Neural crest cell (in vitro differentiated cells): ENCODE results near the gene NAV2. TPM values are rescaled to one million over a fixed set of nuclear protein-coding genes. Genes with fewer than 3 reads are reported as not detected.
"Not testable (repeated sequence)": the region's sequence is repeated elsewhere in the genome, so short reads cannot be mapped to it uniquely, and the experiment has no call there.

Experiments
- DNase-seq: peaks from one replicate; pipeline ENCODE4 v3.0.0; 2021; ENCODE audit warnings: low read depth, mixed read lengths, low spot score
- H3K27ac Mint-ChIP-seq: one replicate; pipeline ENCODE4 v1.8.0; 2021; ENCODE audit warnings: mild to moderate bottlenecking, mixed read lengths; ENCODE audit not compliant: unreplicated experiment
- H3K27me3 Mint-ChIP-seq: 2 replicates; pipeline ENCODE4 v1.8.0; 2021; ENCODE audit warnings: low read depth, mild to moderate bottlenecking, mixed read lengths
- H3K36me3 Mint-ChIP-seq: 2 replicates; pipeline ENCODE4 v1.8.0; 2021; ENCODE audit warnings: low read depth, mild to moderate bottlenecking, mixed read lengths
- H3K4me1 Mint-ChIP-seq: 2 replicates; pipeline ENCODE4 v1.8.0; 2021; ENCODE audit warnings: mixed read lengths
- H3K4me3 Mint-ChIP-seq: one replicate; pipeline ENCODE4 v1.8.0; 2021; ENCODE audit warnings: mild to moderate bottlenecking, mixed read lengths
- H3K9me3 Mint-ChIP-seq: 2 replicates; pipeline ENCODE4 v1.8.0; 2021; ENCODE audit warnings: mixed read lengths
- CTCF ChIP-seq: fragments of 200-600 bp; sonication (generic); conservative IDR thresholded peaks from 2 replicates; pipeline ENCODE4 v1.5.0; 2021; ENCODE audit warnings: antibody characterized with exemption, mild to moderate bottlenecking
- total RNA-seq: library from RNA; stranded (reverse); gene quantifications from 2 replicates; pipeline ENCODE4 v1.2.1, GENCODE V29; 2021

NAV2 gene
- total RNA-seq, 1 donor from 2014 or later, result 14.1 TPM

- no peak overlapping the region for H3K27ac Mint-ChIP-seq
These were observed 357.8 kb downstream of the NAV2 start for GRCh38 chr11:20070459-20070858.

DNA sequence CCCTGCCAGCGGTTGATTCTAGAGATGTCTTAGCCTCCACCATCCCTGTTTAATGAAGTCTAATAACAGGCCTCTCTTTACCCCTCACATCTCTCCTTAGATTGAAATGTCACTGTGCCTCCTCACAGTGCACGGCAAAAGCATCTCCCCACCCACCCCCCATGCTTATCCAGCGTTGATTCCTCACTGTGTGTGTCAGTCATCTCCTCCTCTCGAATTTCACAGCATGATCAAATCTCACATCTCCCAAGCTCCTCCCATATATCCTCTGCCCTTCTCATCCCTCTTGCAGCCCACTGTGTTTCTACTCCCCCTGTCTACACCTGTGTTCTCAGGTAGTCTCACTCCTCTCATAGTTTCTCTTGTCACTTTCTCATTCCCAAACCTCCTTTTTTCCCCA, 363.0 kb downstream of the NAV2 start:
- no peaks in the 10 kb centered on the region for H3K27me3 Mint-ChIP-seq
- H3K36me3 Mint-ChIP-seq, result peaks cover 31% of the 10 kb centered on the region
- TF ChIP-seq CTCF, result no peak
- no peak overlapping the region for H3K4me3 Mint-ChIP-seq
- H3K9me3 Mint-ChIP-seq, result peaks cover 13% of the 10 kb centered on the region
- H3K4me1 Mint-ChIP-seq, result no peaks in the 10 kb centered on the region
- DNase-seq, result no peak
- no peak overlapping the region for H3K27ac Mint-ChIP-seq

More at GRCh38 chr11:20070459-20070858, 357.8 kb downstream of the NAV2 start:
- H3K4me3 Mint-ChIP-seq, result no peak overlapping the region
- H3K9me3 Mint-ChIP-seq, result peaks cover 13% of the 10 kb centered on the region
- H3K27me3 Mint-ChIP-seq, result no peaks in the 10 kb centered on the region
- peaks cover 27% of the 10 kb centered on the region for H3K36me3 Mint-ChIP-seq
- no peaks in the 10 kb centered on the region for H3K4me1 Mint-ChIP-seq
- no peak for TF ChIP-seq CTCF
- no peak for DNase-seq

DNA sequence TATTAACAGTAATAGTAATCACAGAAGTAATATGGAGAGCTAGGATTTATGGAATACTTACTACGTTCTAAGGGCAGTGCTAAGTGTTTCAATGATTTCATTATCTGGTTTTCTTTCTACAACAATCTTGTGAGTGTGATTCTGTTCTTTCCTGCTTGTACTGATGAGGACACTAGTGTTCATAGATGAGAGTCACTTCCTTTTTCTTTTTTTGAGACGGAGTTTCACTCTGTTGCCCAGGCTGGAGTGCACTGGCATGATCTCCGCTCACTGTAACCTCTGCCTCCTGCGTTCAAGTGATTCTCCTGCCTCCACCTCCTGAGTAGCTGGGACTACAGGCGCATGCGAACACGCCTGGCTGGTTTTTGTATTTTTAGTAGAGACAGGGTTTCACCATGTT, 366.2 kb downstream of the NAV2 start:
- H3K4me1 Mint-ChIP-seq, result no peaks in the 10 kb centered on the region
- H3K9me3 Mint-ChIP-seq, result peaks cover 5% of the 10 kb centered on the region
- H3K27me3 Mint-ChIP-seq, result no peaks in the 10 kb centered on the region
- H3K4me3 Mint-ChIP-seq, result no peak overlapping the region
- peaks cover 10% of the 10 kb centered on the region for H3K36me3 Mint-ChIP-seq
- no peak for TF ChIP-seq CTCF
- H3K27ac Mint-ChIP-seq, result no peak overlapping the region
- no peak for DNase-seq

- no peaks in the 10 kb centered on the region for H3K27me3 Mint-ChIP-seq
- DNase-seq, result no peak
- H3K9me3 Mint-ChIP-seq, result no peaks in the 10 kb centered on the region
- no peaks in the 10 kb centered on the region for H3K4me1 Mint-ChIP-seq
- no peak overlapping the region for H3K4me3 Mint-ChIP-seq
- peaks cover 5% of the 10 kb centered on the region for H3K36me3 Mint-ChIP-seq
- no peak for TF ChIP-seq CTCF
- H3K27ac Mint-ChIP-seq, result no peak overlapping the region
These were observed 367.5 kb downstream of the NAV2 start for GRCh38 chr11:20080032-20080685.

DNA sequence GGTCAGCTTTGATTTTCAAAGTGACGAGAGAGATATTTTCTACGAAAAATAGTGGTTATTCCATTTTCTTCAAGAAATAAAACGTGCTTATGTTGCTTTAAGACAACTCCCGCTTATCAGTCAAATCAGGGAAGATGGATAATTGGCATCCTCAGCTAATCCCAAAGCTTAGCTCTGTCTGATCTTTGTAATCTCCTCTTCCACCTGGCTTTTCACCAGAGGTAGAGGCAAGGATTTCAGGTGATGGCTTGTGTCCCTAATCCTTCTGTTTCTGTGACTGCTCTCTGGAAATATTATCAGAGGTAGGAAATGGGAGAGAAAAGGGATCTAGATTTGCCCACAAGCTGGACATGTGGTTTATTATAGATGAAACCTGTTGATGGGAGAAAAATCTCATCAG, 368.7 kb downstream of the NAV2 start:
- no peak for TF ChIP-seq CTCF
- H3K9me3 Mint-ChIP-seq, result no peaks in the 10 kb centered on the region
- no peaks in the 10 kb centered on the region for H3K4me1 Mint-ChIP-seq
- no peak for DNase-seq
- H3K36me3 Mint-ChIP-seq, result peaks cover 6% of the 10 kb centered on the region
- no peak overlapping the region for H3K27ac Mint-ChIP-seq
- no peak overlapping the region for H3K4me3 Mint-ChIP-seq
- no peaks in the 10 kb centered on the region for H3K27me3 Mint-ChIP-seq

GRCh38 chr11:20083877-20084276, 371.2 kb downstream of the NAV2 start:
- H3K4me3 Mint-ChIP-seq, H3K27ac Mint-ChIP-seq, H3K27me3 Mint-ChIP-seq, H3K4me1 Mint-ChIP-seq, H3K9me3 Mint-ChIP-seq, DNase-seq: not testable (repeated sequence)
- H3K36me3 Mint-ChIP-seq, result peaks cover 16% of the 10 kb centered on the region
